ENCODE measurements around the gene APLP2.

The APLP2 gene

GRCh38 chr11:130157840-130158239 lies 88.1 kb downstream of the APLP2 start:
- DNase-seq (ENCODE audit: low read depth) = no peak
- no peak for TF ChIP-seq CTCF (IDR thresholded peaks at IDR 0.05; ENCODE audit: low read length, missing control alignments)
- H3K4me3 ChIP-seq (replicated peaks; ENCODE audit: low read depth, low read length) = no peak overlapping the region

- no peak for DNase-seq (ENCODE audit: low read depth)
- TF ChIP-seq CTCF (IDR thresholded peaks at IDR 0.05; ENCODE audit: low read length, missing control alignments) = no peak
- no peak overlapping the region for H3K4me3 ChIP-seq (replicated peaks; ENCODE audit: low read depth, low read length)
Observed at GRCh38 chr11:130159139-130159538, 89.4 kb downstream of the APLP2 start.

DNA sequence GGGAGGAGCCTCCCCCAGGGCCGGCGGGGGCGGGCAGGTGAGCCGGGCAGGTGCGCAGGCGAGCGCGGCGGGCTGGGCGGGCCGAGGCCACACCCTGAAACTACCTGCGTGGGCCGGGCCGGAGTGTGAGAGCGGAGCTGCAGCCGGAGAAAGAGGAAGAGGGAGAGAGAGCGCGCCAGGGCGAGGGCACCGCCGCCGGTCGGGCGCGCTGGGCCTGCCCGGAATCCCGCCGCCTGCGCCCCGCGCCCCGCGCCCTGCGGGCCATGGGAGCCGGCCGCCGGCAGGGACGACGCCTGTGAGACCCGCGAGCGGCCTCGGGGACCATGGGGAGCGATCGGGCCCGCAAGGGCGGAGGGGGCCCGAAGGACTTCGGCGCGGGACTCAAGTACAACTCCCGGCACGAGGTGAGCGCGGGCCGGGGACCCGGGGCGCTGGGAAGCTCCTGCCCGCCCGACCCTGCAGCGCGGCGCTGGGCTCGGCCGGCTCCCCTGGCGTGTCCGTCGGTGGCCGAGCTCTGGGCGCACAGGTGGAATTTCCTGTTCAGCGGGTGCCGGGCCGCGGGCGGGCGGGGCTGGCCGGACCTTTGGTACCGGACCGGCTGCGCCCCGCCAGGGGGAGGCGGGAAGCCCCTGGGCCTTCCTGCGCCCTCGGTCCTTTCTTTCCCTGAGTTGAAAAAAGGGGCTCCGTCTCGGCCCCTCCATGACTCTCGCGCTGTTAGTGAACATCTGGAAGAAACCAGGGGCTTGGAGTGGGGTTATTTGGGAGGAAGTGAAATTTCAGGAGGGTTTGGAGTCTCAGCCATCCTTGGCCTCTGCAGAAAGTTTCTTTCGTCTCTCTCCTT lies 90.2 kb downstream of the APLP2 start, which contains the start of gene ST14:
TSS of gene ST14 (plus strand) at position 126 of the 841 bp plus-strand sequence. CDS start at position 324, 198 bp downstream.
- TF ChIP-seq CTCF (IDR thresholded peaks at IDR 0.05; ENCODE audit: low read length, missing control alignments) = no peak
- H3K4me3 ChIP-seq (replicated peaks; ENCODE audit: low read depth, low read length) = no peak within 1 kb of the TSS
- no peak for DNase-seq (ENCODE audit: low read depth)

DNA sequence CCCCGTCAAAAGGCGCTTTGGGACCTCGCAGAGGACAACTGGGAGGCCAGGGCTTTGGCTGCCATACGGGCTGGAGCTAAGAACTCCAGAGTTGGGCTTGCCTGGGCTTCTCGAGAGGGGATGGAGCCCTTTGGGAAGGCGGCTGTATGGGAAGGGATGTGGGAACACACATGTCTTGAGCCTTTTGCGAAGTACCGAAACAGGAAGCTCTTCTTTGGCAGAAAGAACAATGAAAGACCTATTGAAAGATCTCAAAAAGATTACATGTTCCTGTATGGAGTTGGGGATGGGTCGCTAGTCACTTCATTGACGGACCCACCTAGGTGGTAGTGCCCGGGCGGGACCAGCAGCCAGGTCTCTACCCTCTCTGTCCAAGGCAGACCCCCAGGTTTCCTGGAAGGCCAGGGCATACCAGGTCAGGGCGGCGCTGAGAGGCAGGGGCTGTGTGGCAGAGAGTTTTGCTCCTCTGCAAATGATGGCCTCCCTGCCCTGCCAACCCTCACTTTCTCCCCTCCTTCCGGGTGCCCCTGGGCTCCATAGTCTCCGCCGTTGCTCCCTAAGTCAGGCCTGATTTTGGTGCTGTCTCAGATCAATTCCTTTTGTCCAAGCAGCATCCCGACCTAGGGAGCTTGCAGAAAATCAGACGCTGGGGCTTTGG lies 90.9 kb downstream of the APLP2 start:
- no peak overlapping the region for H3K4me3 ChIP-seq (replicated peaks; ENCODE audit: low read depth, low read length)
- DNase-seq (ENCODE audit: low read depth) = no peak
- TF ChIP-seq CTCF (IDR thresholded peaks at IDR 0.05; ENCODE audit: low read length, missing control alignments) = no peak

- no peak for DNase-seq (ENCODE audit: low read depth)
- no peak overlapping the region for H3K4me3 ChIP-seq (replicated peaks; ENCODE audit: low read depth, low read length)
- no peak for TF ChIP-seq CTCF (IDR thresholded peaks at IDR 0.05; ENCODE audit: low read length, missing control alignments)
Observed at GRCh38 chr11:130161441-130162145, 91.9 kb downstream of the APLP2 start.

GRCh38 chr11:130162733-130163132 lies 93.0 kb downstream of the APLP2 start:
- DNase-seq (ENCODE audit: low read depth) = no peak
- TF ChIP-seq CTCF (IDR thresholded peaks at IDR 0.05; ENCODE audit: low read length, missing control alignments) = no peak
- no peak overlapping the region for H3K4me3 ChIP-seq (replicated peaks; ENCODE audit: low read depth, low read length)
